Measurements from ENCODE around the gene CDH24. TPM values are rescaled to one million over a fixed set of nuclear protein-coding genes. Genes with fewer than 3 reads are reported as not detected.

The CDH24 gene
- total and polyA plus RNA-seq, 2 of the 13 experiments (the other 11 are each of a cell fraction or from before 2014, with no cell fraction given) = 0.69 to 0.99 TPM

- TF ChIP-seq, protein P1, sequence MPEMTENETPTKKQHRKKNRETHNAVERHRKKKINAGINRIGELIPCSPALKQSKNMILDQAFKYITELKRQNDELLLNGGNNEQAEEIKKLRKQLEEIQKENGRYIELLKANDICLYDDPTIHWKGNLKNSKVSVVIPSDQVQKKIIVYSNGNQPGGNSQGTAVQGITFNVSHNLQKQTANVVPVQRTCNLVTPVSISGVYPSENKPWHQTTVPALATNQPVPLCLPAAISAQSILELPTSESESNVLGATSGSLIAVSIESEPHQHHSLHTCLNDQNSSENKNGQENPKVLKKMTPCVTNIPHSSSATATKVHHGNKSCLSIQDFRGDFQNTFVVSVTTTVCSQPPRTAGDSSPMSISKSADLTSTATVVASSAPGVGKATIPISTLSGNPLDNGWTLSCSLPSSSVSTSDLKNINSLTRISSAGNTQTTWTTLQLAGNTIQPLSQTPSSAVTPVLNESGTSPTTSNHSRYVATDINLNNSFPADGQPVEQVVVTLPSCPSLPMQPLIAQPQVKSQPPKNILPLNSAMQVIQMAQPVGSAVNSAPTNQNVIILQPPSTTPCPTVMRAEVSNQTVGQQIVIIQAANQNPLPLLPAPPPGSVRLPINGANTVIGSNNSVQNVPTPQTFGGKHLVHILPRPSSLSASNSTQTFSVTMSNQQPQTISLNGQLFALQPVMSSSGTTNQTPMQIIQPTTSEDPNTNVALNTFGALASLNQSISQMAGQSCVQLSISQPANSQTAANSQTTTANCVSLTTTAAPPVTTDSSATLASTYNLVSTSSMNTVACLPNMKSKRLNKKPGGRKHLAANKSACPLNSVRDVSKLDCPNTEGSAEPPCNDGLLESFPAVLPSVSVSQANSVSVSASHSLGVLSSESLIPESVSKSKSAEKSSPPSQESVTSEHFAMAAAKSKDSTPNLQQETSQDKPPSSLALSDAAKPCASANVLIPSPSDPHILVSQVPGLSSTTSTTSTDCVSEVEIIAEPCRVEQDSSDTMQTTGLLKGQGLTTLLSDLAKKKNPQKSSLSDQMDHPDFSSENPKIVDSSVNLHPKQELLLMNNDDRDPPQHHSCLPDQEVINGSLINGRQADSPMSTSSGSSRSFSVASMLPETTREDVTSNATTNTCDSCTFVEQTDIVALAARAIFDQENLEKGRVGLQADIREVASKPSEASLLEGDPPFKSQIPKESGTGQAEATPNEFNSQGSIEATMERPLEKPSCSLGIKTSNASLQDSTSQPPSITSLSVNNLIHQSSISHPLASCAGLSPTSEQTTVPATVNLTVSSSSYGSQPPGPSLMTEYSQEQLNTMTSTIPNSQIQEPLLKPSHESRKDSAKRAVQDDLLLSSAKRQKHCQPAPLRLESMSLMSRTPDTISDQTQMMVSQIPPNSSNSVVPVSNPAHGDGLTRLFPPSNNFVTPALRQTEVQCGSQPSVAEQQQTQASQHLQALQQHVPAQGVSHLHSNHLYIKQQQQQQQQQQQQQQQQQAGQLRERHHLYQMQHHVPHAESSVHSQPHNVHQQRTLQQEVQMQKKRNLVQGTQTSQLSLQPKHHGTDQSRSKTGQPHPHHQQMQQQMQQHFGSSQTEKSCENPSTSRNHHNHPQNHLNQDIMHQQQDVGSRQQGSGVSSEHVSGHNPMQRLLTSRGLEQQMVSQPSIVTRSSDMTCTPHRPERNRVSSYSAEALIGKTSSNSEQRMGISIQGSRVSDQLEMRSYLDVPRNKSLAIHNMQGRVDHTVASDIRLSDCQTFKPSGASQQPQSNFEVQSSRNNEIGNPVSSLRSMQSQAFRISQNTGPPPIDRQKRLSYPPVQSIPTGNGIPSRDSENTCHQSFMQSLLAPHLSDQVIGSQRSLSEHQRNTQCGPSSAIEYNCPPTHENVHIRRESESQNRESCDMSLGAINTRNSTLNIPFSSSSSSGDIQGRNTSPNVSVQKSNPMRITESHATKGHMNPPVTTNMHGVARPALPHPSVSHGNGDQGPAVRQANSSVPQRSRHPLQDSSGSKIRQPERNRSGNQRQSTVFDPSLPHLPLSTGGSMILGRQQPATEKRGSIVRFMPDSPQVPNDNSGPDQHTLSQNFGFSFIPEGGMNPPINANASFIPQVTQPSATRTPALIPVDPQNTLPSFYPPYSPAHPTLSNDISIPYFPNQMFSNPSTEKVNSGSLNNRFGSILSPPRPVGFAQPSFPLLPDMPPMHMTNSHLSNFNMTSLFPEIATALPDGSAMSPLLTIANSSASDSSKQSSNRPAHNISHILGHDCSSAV (CRISPR knock-in tag; IDR thresholded peaks at IDR 0.05; ENCODE audit: borderline replicate concordance) = peak; percentile 75
- TF ChIP-seq CHD4 (IDR thresholded peaks at IDR 0.05; ENCODE audit: borderline replicate concordance, low read length) = no peak
- TF ChIP-seq HOMEZ (CRISPR knock-in tag; IDR thresholded peaks at IDR 0.05; ENCODE audit: low read depth) = peak; percentile 86
- TF ChIP-seq RBM22 (optimal IDR thresholded peaks at IDR 0.05; ENCODE audit: low read length) = peak; percentile 81
- TF ChIP-seq ZBTB38 (CRISPR knock-in tag; IDR thresholded peaks at IDR 0.05) = peak; percentile 99
- TF ChIP-seq, protein P2, sequence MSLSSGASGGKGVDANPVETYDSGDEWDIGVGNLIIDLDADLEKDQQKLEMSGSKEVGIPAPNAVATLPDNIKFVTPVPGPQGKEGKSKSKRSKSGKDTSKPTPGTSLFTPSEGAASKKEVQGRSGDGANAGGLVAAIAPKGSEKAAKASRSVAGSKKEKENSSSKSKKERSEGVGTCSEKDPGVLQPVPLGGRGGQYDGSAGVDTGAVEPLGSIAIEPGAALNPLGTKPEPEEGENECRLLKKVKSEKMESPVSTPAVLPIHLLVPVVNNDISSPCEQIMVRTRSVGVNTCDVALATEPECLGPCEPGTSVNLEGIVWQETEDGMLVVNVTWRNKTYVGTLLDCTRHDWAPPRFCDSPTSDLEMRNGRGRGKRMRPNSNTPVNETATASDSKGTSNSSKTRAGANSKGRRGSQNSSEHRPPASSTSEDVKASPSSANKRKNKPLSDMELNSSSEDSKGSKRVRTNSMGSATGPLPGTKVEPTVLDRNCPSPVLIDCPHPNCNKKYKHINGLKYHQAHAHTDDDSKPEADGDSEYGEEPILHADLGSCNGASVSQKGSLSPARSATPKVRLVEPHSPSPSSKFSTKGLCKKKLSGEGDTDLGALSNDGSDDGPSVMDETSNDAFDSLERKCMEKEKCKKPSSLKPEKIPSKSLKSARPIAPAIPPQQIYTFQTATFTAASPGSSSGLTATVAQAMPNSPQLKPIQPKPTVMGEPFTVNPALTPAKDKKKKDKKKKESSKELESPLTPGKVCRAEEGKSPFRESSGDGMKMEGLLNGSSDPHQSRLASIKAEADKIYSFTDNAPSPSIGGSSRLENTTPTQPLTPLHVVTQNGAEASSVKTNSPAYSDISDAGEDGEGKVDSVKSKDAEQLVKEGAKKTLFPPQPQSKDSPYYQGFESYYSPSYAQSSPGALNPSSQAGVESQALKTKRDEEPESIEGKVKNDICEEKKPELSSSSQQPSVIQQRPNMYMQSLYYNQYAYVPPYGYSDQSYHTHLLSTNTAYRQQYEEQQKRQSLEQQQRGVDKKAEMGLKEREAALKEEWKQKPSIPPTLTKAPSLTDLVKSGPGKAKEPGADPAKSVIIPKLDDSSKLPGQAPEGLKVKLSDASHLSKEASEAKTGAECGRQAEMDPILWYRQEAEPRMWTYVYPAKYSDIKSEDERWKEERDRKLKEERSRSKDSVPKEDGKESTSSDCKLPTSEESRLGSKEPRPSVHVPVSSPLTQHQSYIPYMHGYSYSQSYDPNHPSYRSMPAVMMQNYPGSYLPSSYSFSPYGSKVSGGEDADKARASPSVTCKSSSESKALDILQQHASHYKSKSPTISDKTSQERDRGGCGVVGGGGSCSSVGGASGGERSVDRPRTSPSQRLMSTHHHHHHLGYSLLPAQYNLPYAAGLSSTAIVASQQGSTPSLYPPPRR (CRISPR knock-in tag; IDR thresholded peaks at IDR 0.05; ENCODE audit: borderline replicate concordance) = peak; percentile 76; the same call in 1 of the 2 replicates
- peak; percentile 99 for TF ChIP-seq POGZ (CRISPR knock-in tag; IDR thresholded peaks at IDR 0.05)
- peak; percentile 78 for TF ChIP-seq NR2C2 (CRISPR knock-in tag; IDR thresholded peaks at IDR 0.05; ENCODE audit: borderline replicate concordance)
- TF ChIP-seq KDM5B (CRISPR knock-in tag; IDR thresholded peaks at IDR 0.05; ENCODE audit: borderline replicate concordance) = peak; percentile 100
- peak; percentile 88 for TF ChIP-seq ZFX (CRISPR knock-in tag; IDR thresholded peaks at IDR 0.05; ENCODE audit: low read depth)
- peak; percentile 99 for TF ChIP-seq ZNF33B (CRISPR knock-in tag; IDR thresholded peaks at IDR 0.05)
These were observed 50.5 kb downstream of the CDH24 start (continued) for GRCh38 chr14:23006544-23007419.
